DMS79 (cell line): ENCODE data around the gene KRT33B.

ENCODE experiments used
- DNase-seq: peaks from one replicate; lab custom pipeline; 2025; lab: John Stamatoyannopoulos, UW

KRT33B gene

DNA sequence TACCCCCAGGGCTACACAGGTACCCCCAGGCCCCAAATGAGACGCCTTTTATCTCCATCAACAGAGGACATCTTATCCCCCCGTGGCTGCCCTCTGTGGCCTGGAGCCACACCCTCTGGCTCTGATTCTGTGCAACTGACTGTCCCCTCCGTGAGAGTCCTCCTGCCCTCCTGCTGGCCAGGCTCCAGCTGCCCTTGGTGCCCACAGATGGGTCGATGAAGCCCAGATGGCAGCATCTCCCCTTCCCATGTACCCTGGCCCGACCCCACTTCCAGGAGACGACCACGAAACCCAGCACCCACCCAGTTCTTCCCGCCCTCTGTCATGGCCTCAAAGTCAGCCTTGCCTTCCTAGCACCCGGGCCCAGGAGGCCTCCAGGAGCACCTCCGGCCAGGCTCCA, 44.5 kb downstream of the KRT33B start:
- DNase-seq, result no peak

GRCh38 chr17:41324180-41325075, 45.2 kb downstream of the KRT33B start:
- no peak for DNase-seq

DNA sequence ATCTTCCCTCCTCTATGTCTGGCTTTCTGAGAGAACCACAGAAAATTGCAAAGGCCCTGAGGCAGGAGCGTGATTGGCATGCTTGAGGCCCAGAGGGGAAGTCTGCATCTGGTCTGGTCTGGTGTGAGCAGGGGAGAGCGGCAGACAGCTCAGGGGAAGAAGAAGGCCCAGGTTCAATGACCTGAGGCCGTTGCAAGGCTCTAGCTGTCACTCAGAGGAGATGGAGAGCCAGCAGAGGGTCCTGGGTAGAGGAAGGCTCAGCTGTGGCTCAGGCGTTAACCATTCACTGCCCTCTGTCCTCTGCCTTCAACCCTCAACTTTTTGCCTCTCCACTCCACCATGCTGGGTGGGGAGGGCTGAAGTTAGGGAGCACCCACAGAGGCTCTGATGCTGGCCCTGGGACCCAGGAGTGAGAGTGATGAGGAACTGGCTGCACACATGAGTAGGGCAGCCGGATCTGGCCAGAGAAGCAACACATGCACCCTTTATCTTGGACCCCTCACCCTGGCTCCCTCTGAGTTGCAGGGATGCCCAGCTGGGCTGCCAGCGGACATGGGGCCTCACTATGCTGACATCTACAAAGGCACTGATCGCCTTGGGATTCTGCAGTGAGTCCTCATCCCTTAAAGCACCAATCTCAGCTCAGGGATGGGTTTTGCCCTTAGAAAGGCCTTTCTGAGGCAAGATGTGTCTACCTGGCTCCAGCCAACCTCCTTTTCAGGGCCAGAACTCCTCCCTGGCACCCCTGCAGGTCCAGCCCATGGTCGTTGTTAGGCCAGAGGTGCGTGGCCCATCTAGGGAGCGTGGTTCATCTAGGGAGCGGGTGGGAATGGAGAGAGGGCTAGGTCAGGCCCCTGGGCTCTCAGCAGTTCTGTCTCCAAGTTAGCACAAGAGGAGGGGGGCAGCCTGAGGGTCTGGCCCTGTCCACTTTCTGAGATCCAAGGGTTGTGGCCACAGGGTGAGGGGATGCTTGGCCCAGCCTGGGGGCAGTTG, 46.4 kb downstream of the KRT33B start:
- no peak for DNase-seq

DNA sequence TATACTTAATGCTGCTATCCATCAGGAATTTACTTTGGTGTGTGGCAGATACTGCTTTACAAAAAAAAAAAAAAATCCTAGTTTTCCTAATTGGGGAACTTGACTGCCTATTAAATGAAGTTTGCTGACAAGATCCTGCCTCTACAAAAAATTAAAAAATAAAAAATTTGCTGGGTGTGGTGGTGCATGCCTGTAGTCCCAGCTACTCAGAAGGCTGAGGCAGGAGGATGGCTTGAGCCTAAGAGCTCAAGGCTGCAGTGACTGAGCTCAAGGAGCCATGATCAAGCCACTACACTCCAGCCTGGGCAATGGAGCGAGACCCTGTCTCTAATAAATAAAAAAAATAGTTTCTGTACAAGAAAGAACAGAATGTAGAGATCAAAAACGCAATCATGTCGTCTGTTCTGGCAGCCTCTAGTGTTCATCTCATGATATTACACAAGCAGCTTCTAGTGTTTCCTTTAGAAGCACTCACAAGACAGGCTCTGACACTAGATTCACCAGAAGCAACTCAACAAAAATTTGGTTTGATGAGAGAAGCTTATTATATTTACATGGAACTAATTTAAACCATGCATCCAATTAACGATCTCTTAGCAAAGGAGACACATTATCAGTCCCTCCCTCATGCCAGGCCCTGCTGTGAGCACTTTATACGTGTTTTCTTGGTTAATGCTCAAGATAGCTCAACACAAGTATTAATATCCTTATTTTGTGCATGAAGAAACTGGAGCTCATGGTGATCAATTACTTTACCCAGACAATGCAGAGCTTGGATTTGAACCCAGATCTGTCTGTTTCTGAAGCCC, 47.3 kb downstream of the KRT33B start:
- DNase-seq, result no peak

DNA sequence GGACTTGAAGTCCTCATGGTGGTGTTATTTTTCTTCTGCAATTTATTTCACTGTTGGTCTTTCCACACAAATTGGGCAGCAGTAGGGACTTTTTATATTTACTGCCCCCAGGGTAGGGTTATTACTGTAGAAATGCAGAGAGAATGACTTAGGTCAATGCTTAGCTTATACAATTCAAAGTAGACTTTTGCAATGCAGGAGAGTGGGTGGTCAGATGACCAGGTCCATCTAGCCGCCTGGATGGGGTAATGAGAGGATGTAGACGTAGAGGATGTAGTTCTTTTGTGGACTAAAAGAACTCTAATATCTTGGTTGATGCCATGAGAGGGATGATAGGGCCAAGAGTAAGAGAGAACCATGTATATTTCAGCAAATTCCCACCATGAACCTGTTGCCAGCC, 51.4 kb downstream of the KRT33B start:
- no peak for DNase-seq

GRCh38 chr17:41315814-41316445, 53.7 kb downstream of the KRT33B start:
- no peak for DNase-seq

DNA sequence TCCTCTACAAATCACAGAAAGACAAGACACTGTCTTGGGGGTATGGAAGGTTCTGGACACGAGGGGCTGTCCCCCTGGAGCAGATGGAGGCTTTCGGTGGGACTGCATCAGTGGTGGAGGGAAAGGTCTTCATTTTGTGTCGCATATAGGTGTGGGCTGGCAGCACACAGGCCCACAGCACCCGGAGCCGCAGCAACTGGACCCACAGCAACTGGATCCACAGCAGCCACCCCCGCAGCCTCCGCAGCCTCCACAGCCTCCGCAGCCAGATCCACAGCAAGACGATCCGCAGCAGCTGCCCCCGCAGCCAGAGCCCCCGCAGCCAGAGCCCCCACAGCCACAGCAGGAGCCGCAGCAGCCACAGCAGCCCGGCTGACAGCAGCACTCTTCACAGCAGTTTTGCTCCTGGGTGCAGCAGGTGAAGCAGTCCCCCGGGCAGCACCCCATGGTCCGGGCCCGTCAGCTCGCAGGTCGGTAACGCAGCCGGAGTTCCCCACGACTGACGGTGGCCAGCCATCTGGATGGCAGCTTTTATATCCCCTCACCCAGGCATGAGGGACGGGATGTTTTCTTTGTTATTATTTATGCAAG, 54.3 kb downstream of the KRT33B start, which contains the start of gene KRTAP17-1:
KRTAP17-1 (minus strand) TSS at position 507 of the 591 bp plus-strand sequence; CDS start at position 447, 60 bp downstream.
- no peak for DNase-seq
